ENCODE data around the gene SH3YL1. TPM values are rescaled to one million over a fixed set of nuclear protein-coding genes. Genes with fewer than 3 reads are reported as not detected.

SH3YL1 gene
- total and polyA plus RNA-seq, 2 donors from 2014 or later = 57.3 to 111 TPM

GRCh38 chr2:285531-285930 lies 21.7 kb upstream of the SH3YL1 start:
- FAIRE-seq (no peak), DNase-seq (no peak)
- Histone ChIP-seq H3K36me3 (ENCODE audit: control insufficient read depth in 2 of 3, insufficient read depth in 3 of 3, low read length in 3 of 3) (peaks cover 0 to 8% (median 3%) of the 10 kb centered on the region in 3 donors), H3K27ac (ENCODE audit: low read depth in 2 of 2, low read length in 2 of 2) (no peak overlapping the region), H3K9me3 (ENCODE audit: control insufficient read depth in 2 of 3, insufficient read depth in 1 of 3, low read length in 3 of 3) (no peaks in the 10 kb centered on the region), H3K4me1 (ENCODE audit: control insufficient read depth in 2 of 3, insufficient read depth in 2 of 3, low read depth in 1 of 3, low read length in 3 of 3) (peaks cover 0 to 9% (median 0%) of the 10 kb centered on the region in 3 donors), H3K9ac (ENCODE audit: low read length in 3 of 3) (no peak overlapping the region), H3K27me3 (ENCODE audit: control insufficient read depth, insufficient read depth, low read length) (peaks cover 6% of the 10 kb centered on the region), H3K4me3 (ENCODE audit: low read length in 3 of 3) (no peak overlapping the region)
- intact Hi-C loops (cut with DNase I) = no loop called here
- no peak for TF ChIP-seq CTCF (IDR thresholded peaks at IDR 0.05; ENCODE audit: borderline replicate concordance, extremely low read depth, insufficient read depth)

GRCh38 chr2:284896-285492 lies 21.2 kb upstream of the SH3YL1 start:
- intact Hi-C loops (cut with DNase I) = no loop called here
- H3K4me3 ChIP-seq (ENCODE audit: low read length in 3 of 3) = no peak overlapping the region
- no peak overlapping the region for H3K9ac ChIP-seq (ENCODE audit: low read length in 3 of 3)
- TF ChIP-seq CTCF (IDR thresholded peaks at IDR 0.05; ENCODE audit: borderline replicate concordance, extremely low read depth, insufficient read depth) = no peak
- peaks cover 0 to 8% (median 3%) of the 10 kb centered on the region in 3 donors for H3K36me3 ChIP-seq (ENCODE audit: control insufficient read depth in 2 of 3, insufficient read depth in 3 of 3, low read length in 3 of 3)
- FAIRE-seq = no peak
- no peak overlapping the region for H3K27ac ChIP-seq (ENCODE audit: low read depth in 2 of 2, low read length in 2 of 2)
- H3K4me1 ChIP-seq (ENCODE audit: control insufficient read depth in 2 of 3, insufficient read depth in 2 of 3, low read depth in 1 of 3, low read length in 3 of 3) = peaks cover 0 to 9% (median 2%) of the 10 kb centered on the region in 3 donors
- H3K27me3 ChIP-seq (ENCODE audit: control insufficient read depth, insufficient read depth, low read length) = peaks cover 6% of the 10 kb centered on the region
- no peaks in the 10 kb centered on the region for H3K9me3 ChIP-seq (ENCODE audit: control insufficient read depth in 2 of 3, insufficient read depth in 1 of 3, low read length in 3 of 3)
- DNase-seq = no peak

- peaks cover 3 to 10% (median 4%) of the 10 kb centered on the region in 3 donors for H3K36me3 ChIP-seq (ENCODE audit: control insufficient read depth in 2 of 3, insufficient read depth in 3 of 3, low read length in 3 of 3)
- DNase-seq = no peak
- no peaks in the 10 kb centered on the region for H3K9me3 ChIP-seq (ENCODE audit: control insufficient read depth in 2 of 3, insufficient read depth in 1 of 3, low read length in 3 of 3)
- intact Hi-C loops (cut with DNase I) = no loop called here
- peaks cover 6% of the 10 kb centered on the region for H3K27me3 ChIP-seq (ENCODE audit: control insufficient read depth, insufficient read depth, low read length)
- peaks cover 0 to 7% (median 7%) of the 10 kb centered on the region in 3 donors for H3K4me1 ChIP-seq (ENCODE audit: control insufficient read depth in 2 of 3, insufficient read depth in 2 of 3, low read depth in 1 of 3, low read length in 3 of 3)
- no peak overlapping the region for H3K4me3 ChIP-seq (ENCODE audit: low read length in 3 of 3)
- H3K27ac ChIP-seq (ENCODE audit: low read depth in 2 of 2, low read length in 2 of 2) = no peak overlapping the region
- no peak for FAIRE-seq
- no peak for TF ChIP-seq CTCF (IDR thresholded peaks at IDR 0.05; ENCODE audit: borderline replicate concordance, extremely low read depth, insufficient read depth)
- no peak overlapping the region for H3K9ac ChIP-seq (ENCODE audit: low read length in 3 of 3)
Measured at GRCh38 chr2:283996-284794, 20.4 kb upstream of the SH3YL1 start.

Data from kidney (tissue), 14 donors.